NCI-H146 treated with DMSO at 0.1 percent for 48 hours (cell line): Measurements from ENCODE around the gene ZFP2.
"Not testable (repeated sequence)": the region's sequence is repeated elsewhere in the genome, so short reads cannot be mapped to it uniquely, and the experiment has no call there.

Source experiments
- DNase-seq: peaks from one replicate; lab custom pipeline; 2025; ENCODE audit not compliant: unreplicated experiment; lab: John Stamatoyannopoulos, UW

ZFP2 gene

DNA sequence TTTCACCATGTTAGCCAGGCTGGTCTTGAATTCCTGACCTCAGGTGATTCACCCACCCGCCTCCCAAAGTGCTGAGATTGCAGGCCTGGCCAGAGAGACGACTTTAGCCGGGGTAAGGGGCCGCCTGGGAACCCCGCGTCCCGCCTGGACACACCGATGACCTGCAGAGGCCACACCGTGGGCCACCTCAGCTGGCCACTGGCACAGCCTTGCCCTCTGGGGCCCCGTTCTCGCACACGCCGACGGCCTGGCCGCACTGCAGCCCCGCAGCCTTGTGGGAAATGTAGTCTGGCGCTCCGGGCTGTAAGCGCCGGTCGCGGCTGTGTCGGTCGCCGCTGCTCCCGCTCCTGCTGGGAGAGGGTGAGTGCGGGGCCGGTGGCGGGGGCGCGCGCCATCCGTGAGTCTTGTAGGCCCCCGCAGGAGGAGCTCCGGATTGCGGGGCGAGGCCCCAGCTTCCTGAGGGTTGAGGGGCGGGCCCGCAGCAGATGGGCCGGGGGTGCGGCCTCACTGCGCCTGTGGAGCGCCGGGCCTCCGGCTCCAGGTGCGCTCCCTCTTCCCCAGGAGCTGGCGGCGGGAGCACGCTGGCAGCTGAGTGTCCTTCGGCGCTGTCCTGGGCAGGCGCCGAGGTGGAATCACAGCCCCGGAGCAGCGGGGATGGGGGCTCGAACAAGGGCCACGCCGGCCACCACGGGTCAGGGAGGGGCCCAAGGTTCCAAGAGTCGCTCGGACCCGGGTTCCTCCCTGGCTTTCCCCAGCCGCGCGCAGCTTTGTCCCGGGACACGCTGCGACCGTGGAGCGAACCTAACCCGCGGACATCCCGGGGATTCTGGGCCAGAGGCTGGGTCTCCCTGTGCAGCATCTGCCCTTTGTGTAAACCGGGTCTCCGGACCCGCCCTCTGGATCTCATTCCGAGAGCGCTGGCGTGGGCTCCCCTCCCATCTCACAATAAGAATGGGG lies at the start of gene ZFP2:
Gene ZFP2 (plus strand): TSS at position 299 of the 957 bp plus-strand sequence. CDS start 35,401 bp downstream, outside the sequence.
- DNase-seq = peak; percentile 51

DNA sequence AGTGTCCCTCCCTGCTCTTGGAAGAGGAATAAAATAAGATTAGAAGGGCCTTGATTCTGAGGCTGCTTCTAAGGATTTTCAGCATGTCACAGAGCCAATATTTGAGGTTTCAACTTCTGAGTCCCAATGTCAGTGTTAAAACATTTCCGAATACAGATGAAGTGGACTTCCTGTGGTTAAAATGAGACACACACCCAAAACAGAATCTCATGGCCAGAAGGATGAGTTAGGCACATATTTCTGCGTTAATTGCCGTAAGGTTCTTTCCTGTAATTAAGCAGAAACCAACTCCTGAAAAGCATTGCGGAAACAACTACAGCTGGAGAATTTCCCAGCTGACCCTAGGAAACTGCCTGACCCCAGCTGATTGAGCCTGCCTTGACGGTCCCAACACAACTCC lies 46.4 kb upstream of the ZFP2 start:
- DNase-seq = no peak

DNA sequence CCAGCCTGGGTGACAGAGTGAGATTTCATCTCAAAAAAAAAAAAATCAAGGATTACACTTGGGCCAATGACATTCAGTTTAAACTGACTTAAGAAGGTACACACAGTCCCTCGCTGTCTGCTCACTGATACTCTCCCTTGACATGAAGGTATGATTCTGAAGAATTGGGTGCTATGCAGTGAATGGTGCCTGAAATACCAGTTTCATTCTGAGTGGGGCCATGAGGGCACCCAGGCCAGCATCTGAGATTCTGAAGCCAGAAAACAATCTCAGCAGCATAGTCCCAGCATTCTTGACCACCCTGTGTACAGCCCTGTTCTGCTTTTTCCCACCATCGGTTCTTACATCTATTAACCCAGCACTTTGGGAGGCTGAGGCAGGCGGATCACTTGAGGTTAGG lies 43.8 kb upstream of the ZFP2 start:
- no peak for DNase-seq

DNA sequence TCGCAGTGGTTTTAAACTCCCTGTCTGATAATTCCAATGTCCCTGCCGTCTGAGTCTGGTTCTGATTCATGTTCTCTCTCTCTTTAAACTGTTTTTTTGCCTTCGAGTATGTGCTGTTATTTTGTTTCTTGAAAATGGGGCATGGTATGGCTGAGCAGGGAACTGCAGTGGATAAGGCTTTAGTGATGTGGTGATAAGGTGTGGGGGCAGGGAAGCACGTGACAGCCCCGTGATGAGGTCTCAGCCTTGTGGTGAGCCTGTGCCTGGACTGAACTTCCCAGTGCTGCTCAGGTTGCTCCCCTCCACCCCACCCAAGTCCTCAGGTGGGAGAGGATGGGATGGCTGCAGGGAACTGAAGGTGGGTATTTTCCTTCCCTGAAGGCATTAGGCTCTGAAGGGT lies 41.4 kb upstream of the ZFP2 start:
- no peak for DNase-seq

DNA sequence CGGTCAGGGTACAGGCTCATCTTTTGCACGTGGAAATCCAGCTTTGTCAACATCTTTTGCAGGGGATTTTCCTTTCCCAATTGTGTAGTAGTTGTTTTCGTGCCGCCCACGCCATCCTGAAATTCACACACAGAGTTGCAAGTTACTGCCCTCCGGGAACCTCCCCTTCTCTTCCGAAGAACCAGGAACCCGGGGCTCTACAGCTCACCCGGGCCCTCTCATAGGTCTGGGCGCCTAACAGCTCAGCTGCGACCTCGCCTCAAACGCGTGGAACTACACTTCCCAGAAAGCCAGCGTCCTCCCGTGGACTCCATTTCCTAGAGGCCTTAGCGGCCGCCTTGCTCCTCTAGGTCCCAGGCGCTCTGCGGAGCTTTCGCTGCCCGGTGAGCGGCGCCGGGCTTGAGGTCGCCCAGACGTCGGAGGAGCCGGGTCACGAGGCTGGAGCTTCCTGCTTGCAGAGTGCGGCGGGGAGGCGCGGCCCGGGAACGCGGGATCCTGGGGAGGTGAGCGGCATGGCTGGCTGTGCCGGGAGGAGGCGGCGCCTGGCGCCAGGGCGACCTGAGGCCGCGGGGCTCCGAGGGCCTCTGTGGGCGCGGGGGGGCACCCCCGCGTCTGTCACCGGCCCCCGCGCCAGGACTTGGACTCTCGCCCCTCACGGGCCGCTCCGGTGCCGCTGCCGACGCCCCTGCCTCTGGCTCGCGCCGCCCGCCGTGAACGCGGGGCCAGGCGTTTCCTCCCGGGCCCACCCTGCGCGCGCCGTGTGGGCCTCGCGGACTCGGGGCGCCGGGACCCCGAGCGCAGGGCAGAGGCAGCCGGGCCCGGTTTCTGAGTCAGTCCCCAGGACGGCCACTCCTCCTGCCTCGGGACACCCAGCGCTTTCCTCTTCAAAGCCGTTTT lies 35.8 kb upstream of the ZFP2 start, which contains the start of gene ZNF354B:
Gene ZNF354B (plus strand): TSS at position 329 of the 897 bp plus-strand sequence. CDS start 1,095 bp downstream, outside the sequence.
- peak; percentile 75 for DNase-seq

DNA sequence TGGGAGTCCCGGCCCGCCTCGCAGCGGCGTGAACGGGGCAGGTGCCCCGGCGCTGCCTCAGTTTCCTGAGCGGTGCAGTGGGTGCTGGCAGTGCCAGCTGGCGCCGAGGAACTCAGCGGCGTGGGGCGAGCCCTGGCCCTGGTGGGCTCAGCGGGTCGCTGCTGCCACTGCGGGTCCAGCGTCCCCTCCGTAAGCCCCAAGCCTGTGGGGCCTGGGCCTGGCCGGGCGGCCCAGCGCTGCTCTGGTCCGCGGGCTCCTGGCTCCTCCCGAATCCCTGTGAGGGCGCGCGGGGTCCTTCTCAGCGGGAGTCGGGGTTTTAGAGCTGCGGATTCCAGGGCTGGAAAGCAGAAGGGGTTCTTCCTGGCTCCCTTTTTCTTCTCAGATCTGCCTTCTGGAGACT lies 35.1 kb upstream of the ZFP2 start:
- DNase-seq = not testable (repeated sequence)

DNA sequence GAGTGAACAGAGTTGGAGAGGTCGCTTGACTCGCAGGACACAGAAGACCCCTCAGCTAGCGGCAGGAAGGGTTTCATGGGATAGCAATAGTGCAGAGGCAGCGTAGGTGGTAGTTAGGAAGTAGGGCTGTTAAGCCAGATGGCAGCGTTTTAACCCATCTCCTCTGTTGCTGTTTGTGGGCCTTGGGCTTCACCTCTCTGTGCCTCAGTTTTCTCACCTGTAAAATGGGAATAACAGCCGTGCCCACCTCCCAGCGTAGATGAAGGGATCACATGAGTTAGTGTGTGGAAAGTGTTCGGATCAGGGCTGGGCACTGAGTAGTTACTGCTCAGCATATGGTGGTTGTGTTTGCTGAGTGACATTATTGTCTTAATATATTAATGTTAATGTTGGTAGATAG lies 34.1 kb upstream of the ZFP2 start:
- DNase-seq = no peak

DNA sequence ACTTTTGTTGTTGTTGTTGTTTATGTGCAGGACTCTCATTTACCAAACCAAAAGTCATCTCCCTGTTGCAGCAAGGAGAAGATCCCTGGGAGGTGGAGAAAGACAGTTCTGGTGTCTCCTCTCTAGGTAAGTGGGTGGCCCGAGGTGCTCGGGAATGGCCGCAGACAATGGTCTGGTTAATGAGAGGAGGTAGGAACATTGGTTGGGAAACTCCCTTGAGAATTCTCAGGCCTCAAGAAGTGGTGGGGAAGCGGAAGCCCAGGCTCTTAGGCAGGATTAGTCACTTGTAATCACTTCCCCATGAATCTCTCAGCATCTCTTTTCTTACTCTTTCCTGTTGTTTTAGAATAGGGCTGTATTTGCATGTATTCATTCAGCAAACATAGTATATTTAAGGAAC lies 28.8 kb upstream of the ZFP2 start:
- DNase-seq = no peak

DNA sequence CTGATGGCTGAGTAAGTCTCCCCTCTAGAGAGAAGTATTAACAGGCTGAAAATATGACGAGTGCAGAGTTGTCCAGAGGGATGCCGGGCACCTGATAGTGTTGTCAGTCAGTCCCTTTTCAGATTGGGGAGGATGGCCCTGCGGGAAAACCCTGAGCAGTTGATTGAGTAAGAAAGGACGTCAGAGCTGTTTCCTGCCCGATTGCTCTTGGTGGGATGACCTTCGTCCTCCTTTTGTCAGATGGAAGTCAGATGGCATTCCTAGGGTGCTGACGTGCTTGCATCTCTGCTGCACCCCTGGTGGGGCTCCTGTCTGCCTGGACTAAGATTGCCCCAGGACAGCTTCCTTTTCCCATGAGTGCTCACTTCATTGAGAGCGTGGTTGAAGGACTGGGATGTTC lies 26.1 kb upstream of the ZFP2 start:
- DNase-seq = no peak

DNA sequence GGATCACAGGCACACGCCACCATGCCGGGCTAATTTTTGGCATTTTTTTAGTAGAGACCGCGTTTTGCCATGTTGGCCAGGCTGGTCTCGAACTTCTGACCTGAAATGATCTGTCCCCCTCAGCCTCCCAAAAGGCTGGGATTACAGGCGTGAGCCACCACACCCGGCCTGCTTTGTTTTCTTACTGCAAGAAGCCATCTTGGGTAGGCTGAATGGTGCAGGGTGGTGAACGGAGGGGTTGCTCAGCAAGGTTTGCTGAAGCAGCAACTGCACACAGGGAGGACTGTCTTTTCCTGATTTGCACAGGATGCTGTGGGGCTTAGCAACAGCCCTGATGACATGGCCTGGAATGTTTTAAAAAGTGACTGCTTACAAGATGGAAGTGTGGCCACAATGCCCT lies 25.3 kb upstream of the ZFP2 start:
- DNase-seq = no peak

DNA sequence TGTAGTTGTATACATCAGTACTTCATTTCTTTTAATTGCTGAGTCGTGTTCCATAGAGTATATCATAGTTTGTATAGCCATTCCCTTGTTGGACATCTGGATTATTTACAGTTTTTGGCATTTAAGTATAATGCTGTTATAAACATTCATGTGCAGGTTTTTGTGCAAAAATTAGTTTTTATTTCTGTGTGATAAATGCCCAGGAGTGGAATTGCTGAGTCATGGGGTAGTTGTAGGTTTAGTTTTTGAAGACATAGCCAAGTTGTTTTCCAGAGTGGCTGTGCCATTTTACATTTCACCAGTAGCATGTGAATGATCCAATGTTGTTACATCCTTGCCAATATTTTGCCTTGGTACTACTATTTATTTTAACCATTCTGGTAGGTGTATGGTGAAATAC lies 23.4 kb upstream of the ZFP2 start:
- no peak for DNase-seq

DNA sequence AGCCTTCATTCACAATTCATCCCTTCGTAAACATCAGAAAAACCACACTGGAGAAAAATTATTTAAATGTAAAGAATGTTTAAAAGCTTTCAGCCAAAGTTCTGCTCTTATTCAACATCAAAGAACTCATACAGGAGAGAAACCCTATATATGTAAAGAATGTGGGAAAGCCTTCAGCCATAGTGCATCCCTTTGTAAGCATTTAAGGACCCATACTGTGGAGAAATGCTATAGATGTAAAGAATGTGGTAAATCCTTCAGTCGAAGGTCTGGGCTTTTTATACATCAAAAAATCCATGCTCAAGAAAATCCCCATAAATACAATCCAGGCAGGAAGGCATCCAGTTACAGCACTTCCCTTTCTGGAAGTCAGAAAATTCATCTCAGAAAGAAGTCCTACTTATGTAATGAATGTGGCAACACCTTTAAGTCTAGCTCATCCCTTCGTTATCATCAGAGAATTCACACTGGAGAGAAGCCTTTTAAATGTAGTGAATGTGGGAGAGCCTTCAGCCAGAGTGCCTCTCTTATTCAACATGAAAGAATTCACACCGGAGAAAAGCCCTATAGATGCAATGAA lies 12.5 kb upstream of the ZFP2 start:
- not testable (repeated sequence) for DNase-seq

DNA sequence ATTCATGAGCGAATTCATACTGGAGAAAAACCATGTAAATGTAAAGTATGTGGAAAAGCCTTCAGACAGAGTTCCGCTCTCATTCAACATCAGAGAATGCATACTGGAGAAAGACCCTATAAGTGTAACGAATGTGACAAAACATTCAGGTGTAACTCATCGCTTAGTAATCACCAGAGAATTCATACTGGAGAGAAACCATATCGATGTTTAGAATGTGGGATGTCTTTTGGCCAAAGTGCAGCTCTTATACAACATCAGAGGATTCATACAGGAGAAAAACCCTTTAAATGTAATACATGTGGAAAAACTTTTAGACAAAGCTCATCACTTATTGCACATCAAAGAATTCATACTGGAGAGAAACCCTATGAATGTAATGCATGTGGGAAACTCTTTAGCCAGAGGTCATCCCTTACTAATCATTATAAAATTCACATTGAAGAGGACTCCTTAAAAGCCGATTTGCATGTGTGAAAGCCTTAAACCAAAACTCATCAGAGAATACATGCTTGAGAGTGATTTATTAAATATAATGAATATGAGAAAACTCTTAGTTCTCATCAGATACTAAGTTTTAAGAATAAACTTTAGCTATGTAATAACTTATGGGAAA lies 11.8 kb upstream of the ZFP2 start:
- DNase-seq = no peak

DNA sequence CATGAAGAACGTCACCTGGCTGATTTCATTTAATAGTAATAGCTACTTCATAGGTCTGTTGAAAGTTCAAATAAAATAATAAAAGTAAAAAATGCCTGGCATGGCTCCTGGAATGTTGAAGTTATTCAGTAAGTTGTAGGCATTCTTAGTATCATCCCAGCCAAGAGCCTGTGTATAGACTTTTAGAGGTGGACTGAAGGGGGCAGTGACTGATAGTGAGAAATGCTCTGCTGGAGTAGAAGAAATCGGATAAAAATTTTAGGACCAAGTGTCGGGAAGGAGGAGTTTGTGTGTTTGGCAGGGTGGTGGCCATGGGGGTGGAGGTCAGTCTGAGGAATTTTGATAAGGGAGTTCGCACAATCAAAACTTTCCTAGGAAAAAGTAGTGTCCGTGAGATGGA lies 3.6 kb downstream of the ZFP2 start:
- DNase-seq = no peak

DNA sequence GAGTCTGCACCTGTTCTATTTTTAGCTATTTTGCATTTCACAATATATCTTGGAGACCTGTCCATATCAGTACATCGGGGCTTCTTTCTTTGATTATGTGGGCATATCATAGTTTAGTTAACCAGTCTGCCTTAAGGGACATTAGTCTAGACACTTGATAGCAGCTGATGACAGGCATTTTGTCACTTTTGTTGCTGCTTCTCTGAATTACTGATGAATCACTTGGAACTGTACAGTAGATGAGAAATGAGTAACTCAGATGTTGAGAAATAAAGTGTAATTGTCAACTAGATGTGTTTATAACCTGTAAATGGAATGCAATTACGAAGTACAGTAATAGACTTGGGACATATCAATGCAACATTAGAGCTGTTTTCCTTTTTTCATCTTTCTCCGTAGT lies 7.1 kb downstream of the ZFP2 start:
- no peak for DNase-seq

DNA sequence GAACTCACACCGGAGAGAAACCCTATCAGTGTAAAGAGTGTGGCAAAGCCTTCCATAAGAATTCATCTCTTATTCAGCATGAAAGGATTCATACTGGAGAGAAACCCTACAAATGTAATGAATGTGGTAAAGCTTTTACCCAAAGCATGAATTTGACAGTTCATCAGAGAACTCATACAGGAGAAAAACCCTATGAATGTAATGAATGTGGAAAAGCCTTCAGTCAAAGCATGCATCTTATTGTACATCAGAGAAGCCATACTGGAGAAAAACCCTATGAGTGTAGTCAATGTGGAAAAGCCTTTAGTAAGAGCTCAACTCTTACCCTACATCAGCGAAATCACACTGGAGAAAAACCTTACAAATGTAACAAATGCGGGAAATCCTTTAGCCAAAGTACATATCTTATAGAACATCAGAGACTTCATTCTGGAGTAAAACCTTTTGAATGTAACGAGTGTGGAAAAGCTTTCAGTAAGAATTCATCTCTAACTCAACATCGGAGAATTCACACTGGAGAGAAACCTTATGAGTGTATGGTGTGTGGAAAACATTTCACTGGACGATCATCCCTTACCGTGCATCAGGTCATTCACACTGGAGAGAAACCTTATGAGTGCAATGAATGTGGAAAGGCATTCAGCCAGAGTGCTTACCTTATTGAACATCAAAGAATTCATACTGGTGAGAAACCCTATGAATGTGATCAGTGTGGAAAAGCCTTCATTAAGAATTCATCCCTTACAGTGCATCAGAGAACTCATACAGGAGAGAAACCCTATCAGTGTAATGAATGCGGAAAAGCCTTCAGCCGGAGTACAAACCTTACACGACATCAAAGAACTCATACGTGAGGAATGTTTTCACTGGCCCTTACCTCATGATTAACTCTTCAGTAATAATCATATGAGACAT lies 36.4 kb downstream of the ZFP2 start:
- no peak for DNase-seq

DNA sequence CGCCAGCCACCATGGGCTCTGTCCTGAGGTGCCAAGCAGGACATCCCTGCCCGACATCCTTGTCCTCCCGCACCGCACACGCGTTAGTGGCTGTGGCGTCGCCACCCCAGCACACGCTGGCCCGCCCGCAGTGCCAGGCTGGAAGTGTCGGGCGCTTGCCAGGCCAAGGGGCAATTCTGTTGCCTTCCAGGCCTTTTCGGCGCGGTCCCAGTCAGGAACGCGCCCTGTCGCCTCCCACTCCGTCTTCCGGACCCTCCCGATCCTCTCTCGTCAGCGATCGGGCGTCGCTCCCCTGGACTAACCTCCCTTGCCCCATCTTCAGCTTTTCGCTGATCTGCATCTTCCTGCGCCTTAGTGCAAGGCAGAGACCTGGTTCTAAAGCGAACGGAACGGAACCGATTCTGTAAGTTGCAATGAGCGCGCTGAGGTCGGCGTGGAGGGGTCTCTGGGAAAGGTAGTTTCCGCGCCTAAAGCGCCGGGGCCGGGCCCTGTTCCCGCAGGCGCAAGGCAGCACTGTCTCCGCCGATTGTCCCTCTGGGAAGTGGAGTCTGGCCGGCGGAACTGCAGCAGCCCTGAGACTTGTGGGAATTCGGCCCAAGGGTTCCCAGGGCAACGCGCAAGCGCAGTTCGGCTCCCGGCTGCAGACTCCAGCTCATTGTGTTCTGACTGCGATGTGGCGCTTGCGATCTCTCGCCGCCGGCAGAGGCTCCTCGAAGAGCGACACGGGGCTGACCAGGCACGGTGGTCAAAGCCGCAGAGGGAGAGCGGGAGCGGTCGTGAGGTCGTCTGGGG lies 45.1 kb downstream of the ZFP2 start, which contains the start of gene ZNF454:
Gene ZNF454 (plus strand): TSS at position 630 of the 792 bp plus-strand sequence. CDS start 1,594 bp downstream, outside the sequence.
- DNase-seq = no peak

DNA sequence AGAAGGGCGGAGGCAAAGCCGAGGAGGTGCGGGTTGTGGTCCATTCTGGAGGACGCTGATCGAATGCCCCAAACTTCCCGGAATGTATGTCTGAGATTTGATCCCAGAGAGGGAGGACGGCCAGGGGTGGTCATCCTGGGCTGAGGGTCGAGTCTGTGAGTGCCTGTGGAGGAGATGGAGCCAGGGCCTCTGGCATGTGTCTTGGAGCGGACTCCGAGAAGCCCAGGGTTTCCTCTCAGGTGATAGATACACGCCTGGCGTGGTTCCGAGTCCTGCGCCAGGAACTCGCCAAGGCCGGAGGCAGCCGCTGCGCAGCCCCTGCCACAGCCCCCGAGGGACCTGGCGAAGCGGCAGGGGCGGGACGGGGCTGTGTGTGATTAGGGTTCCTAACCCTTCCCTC lies 45.6 kb downstream of the ZFP2 start:
- no peak for DNase-seq
